ENCODE measurements around the gene WNT9A.

DNA sequence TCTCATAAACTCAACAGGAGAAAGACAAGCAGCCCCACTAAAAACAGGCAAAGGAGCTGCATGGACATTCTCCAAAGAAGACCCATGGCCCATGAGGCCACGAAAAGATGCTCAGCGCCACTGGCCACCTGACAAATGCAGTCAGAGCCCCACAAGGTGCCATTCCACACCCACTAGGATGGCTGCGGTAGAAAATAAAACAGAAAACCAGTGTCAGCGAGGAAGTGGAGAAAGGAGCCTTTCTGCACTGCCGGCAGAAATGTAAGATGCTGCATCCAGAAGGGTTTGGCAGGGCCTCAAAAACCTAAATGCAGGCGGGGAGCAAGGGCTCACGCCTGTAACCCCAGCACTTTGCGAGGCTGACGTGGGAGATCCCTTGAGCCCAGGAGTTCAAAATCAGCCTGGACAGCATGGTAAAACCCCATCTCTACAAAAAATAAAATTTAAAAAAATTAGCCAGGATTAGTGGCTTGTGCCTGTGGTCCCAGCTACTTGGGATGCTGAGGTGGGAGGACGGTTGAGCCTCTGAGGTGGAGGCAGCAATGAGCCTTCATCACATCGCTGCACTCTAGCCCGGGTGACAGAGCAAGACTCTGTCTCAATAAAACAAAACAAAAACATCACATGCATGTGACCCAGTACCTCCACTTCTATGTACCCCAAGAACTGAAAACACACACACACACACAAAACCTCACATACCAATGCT lies 4.2 kb downstream of the WNT9A start:
- no peak for TF ChIP-seq EP300 (IDR thresholded peaks at IDR 0.05)
- TF ChIP-seq, protein P1, sequence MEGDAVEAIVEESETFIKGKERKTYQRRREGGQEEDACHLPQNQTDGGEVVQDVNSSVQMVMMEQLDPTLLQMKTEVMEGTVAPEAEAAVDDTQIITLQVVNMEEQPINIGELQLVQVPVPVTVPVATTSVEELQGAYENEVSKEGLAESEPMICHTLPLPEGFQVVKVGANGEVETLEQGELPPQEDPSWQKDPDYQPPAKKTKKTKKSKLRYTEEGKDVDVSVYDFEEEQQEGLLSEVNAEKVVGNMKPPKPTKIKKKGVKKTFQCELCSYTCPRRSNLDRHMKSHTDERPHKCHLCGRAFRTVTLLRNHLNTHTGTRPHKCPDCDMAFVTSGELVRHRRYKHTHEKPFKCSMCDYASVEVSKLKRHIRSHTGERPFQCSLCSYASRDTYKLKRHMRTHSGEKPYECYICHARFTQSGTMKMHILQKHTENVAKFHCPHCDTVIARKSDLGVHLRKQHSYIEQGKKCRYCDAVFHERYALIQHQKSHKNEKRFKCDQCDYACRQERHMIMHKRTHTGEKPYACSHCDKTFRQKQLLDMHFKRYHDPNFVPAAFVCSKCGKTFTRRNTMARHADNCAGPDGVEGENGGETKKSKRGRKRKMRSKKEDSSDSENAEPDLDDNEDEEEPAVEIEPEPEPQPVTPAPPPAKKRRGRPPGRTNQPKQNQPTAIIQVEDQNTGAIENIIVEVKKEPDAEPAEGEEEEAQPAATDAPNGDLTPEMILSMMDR (IDR thresholded peaks at IDR 0.05): no peak

All from upper lobe of left lung (tissue), 4 donors.